CD4-positive, alpha-beta T cell (primary cell): ENCODE measurements around the gene SLC2A9. TPM values are rescaled to one million over a fixed set of nuclear protein-coding genes. Genes with fewer than 3 reads are reported as not detected.

ENCODE experiments used
- ATAC-seq: fragments of 200-7000 bp; cut with Tn5 transposase; one replicate; pipeline ENCODE4 v1.10.0; 2022; ENCODE audit warnings: mild to moderate bottlenecking; ENCODE audit not compliant: poor library complexity
- CTCF ChIA-PET: fragments of 350-600 bp; sonication (Branson Sonifier 250); formaldehyde crosslinking; loops from one replicate; lab custom pipeline; 2021; ENCODE audit warnings: antibody characterized with exemption, inconsistent platforms; lab: Charles Lee
- POLR2A ChIA-PET: fragments of 350-600 bp; sonication (Branson Sonifier 250); formaldehyde crosslinking; loops from one replicate; lab custom pipeline; 2021; ENCODE audit warnings: antibody characterized with exemption, inconsistent platforms; lab: Charles Lee
- DNase-seq, 14 experiments: peaks; one replicate each; pipeline ENCODE4 v3.0.0-alpha.2; 2013 to 2020; ENCODE audit warnings: mixed read lengths in 2 of 14
- H3K27ac ChIP-seq, 2 donors: one replicate each; pipeline versions ENCODE4 v1.5.1 to v1.7.0; 2013; ENCODE audit warnings: low read length in 2 of 2, low read depth in 1 of 2, mild to moderate bottlenecking in 1 of 2
- H3K27me3 ChIP-seq, 2 experiments: 1 replicate in 1 of 2; 2 replicates in 1 of 2; pipeline versions ENCODE4 v1.6.1 to v1.7.0; 2013; ENCODE audit warnings: low read length in 2 of 2, control low read depth in 1 of 2, mild to moderate bottlenecking in 1 of 2, moderate library complexity in 1 of 2; ENCODE audit not compliant: insufficient read depth in 2 of 2, control insufficient read depth in 1 of 2
- H3K36me3 ChIP-seq: one replicate; pipeline ENCODE4 v1.6.1; 2013; ENCODE audit warnings: low read length, control low read depth; ENCODE audit not compliant: insufficient read depth
- H3K4me1 ChIP-seq: one replicate; pipeline ENCODE4 v1.6.1; 2013; ENCODE audit warnings: low read length, control low read depth; ENCODE audit not compliant: insufficient read depth
- H3K4me3 ChIP-seq: one replicate; pipeline ENCODE4 v1.5.1; 2013; ENCODE audit warnings: mild to moderate bottlenecking, low read length, moderate library complexity
- H3K9me3 ChIP-seq, 2 experiments: 1 replicate in 1 of 2; 2 replicates in 1 of 2; pipeline versions ENCODE4 v1.6.1 to v1.7.0; 2013; ENCODE audit warnings: low read length in 2 of 2, mild to moderate bottlenecking in 2 of 2, control low read depth in 1 of 2, moderate library complexity in 1 of 2; ENCODE audit not compliant: control insufficient read depth in 1 of 2, insufficient read depth in 1 of 2
- H3K27ac Mint-ChIP-seq: one replicate; pipeline ENCODE4 v1.8.0; 2020; ENCODE audit warnings: mixed read lengths
- H3K27me3 Mint-ChIP-seq: one replicate; pipeline ENCODE4 v1.8.0; 2021; ENCODE audit warnings: mixed read lengths
- H3K36me3 Mint-ChIP-seq: one replicate; pipeline ENCODE4 v1.8.0; 2021; ENCODE audit warnings: low read depth, mixed read lengths
- H3K4me1 Mint-ChIP-seq: one replicate; pipeline ENCODE4 v1.8.0; 2021; ENCODE audit warnings: low read depth, mixed read lengths
- H3K4me3 Mint-ChIP-seq: one replicate; pipeline ENCODE4 v1.8.0; 2020; ENCODE audit warnings: mild to moderate bottlenecking, mixed read lengths
- H3K9me3 Mint-ChIP-seq: one replicate; pipeline ENCODE4 v1.8.0; 2020; ENCODE audit warnings: mixed read lengths
- CTCF ChIP-seq: fragments of 200-600 bp; IDR thresholded peaks from one replicate; pipeline ENCODE4 v1.8.0; 2022; ENCODE audit warnings: antibody characterized with exemption, mild to moderate bottlenecking
- intact Hi-C, 2 experiments: fragments of 100-400 bp; cut with DNase I in 1 of 2; cut with micrococcal nuclease in 1 of 2; formaldehyde crosslinking; loops; one replicate each; pipeline versions ENCODE4 v1.15.1 to v1.9.0; 2023 to 2025; cut with DNase I, micrococcal nuclease
- total RNA-seq, 174 experiments: library from RNA in 2 of 174; stranded (reverse) in 2 of 174; gene quantifications; one replicate each; pipeline ENCODE4 v1.2.3 and lab custom pipeline; 2021 to 2026

The SLC2A9 gene
- total RNA-seq, 2 experiments from 2014 or later = 2.2 to 3.6 TPM

- Mint-ChIP-seq H3K9me3 (no peaks in the 10 kb centered on the region), H3K4me3 (no peak overlapping the region), H3K36me3 (no peaks in the 10 kb centered on the region), H3K27me3 (no peaks in the 10 kb centered on the region), H3K27ac (no peak overlapping the region), H3K4me1 (no peaks in the 10 kb centered on the region)
- H3K9me3 ChIP-seq = no peaks in the 10 kb centered on the region
- ChIA-PET POLR2A (no interaction called here), CTCF (no interaction called here)
- H3K36me3 ChIP-seq = no peaks in the 10 kb centered on the region
- ATAC-seq = no peak
- H3K27ac ChIP-seq = no peak overlapping the region
- no peak for TF ChIP-seq CTCF
- intact Hi-C loops = loop anchor here in 1 of 2 experiments (10.0 kb wide), 1 partner anchor 477 kb away; no protein-coding TSS in a partner anchor
- no peak overlapping the region for H3K4me3 ChIP-seq
- H3K4me1 ChIP-seq = no peaks in the 10 kb centered on the region
- H3K27me3 ChIP-seq = no peaks in the 10 kb centered on the region
- DNase-seq = no peak
Measured at GRCh38 chr4:10011885-10012284, 9.4 kb downstream of the SLC2A9 start.

GRCh38 chr4:10011277-10011676 is 10.0 kb downstream of the SLC2A9 start:
- no peak for ATAC-seq

GRCh38 chr4:10009861-10010500 is 11.3 kb downstream of the SLC2A9 start:
- H3K4me3 Mint-ChIP-seq = no peak overlapping the region
- Histone ChIP-seq H3K27me3 (no peaks in the 10 kb centered on the region), H3K4me3 (no peak overlapping the region), H3K4me1 (no peaks in the 10 kb centered on the region), H3K27ac (no peak overlapping the region), H3K36me3 (no peaks in the 10 kb centered on the region), H3K9me3 (no peaks in the 10 kb centered on the region)
- H3K4me1 Mint-ChIP-seq = no peaks in the 10 kb centered on the region
- CTCF ChIA-PET = no interaction called here
- no peak overlapping the region for H3K27ac Mint-ChIP-seq
- no peaks in the 10 kb centered on the region for H3K9me3 Mint-ChIP-seq
- ATAC-seq (no peak), DNase-seq (no peak)
- POLR2A ChIA-PET = no interaction called here
- intact Hi-C loops = loop anchor here in 1 of 2 experiments (10.0 kb wide), 1 partner anchor 475 kb away; no protein-coding TSS in a partner anchor
- no peaks in the 10 kb centered on the region for H3K27me3 Mint-ChIP-seq
- TF ChIP-seq CTCF = no peak
- H3K36me3 Mint-ChIP-seq = no peaks in the 10 kb centered on the region

More at GRCh38 chr4:10011277-10011676, 10.0 kb downstream of the SLC2A9 start:
- no peak overlapping the region for H3K27ac ChIP-seq
- no peak overlapping the region for H3K4me3 ChIP-seq
- Mint-ChIP-seq H3K9me3 (no peaks in the 10 kb centered on the region), H3K27me3 (no peaks in the 10 kb centered on the region), H3K4me1 (no peaks in the 10 kb centered on the region), H3K27ac (no peak overlapping the region), H3K4me3 (no peak overlapping the region), H3K36me3 (no peaks in the 10 kb centered on the region)
- intact Hi-C loops = loop anchor here in 1 of 2 experiments (10.0 kb wide), 1 partner anchor 476 kb away; no protein-coding TSS in a partner anchor
- H3K36me3 ChIP-seq = no peaks in the 10 kb centered on the region
- POLR2A ChIA-PET = no interaction called here
- no peaks in the 10 kb centered on the region for H3K27me3 ChIP-seq
- no peaks in the 10 kb centered on the region for H3K4me1 ChIP-seq
- no peak for DNase-seq
- H3K9me3 ChIP-seq = no peaks in the 10 kb centered on the region
- no peak for TF ChIP-seq CTCF
- CTCF ChIA-PET = no interaction called here
